PC-9 (cell line): ENCODE results near the gene SSC4D. TPM values are rescaled to one million over a fixed set of nuclear protein-coding genes. Genes with fewer than 3 reads are reported as not detected.
"Not testable (repeated sequence)": the region's sequence is repeated elsewhere in the genome, so short reads cannot be mapped to it uniquely, and the experiment has no call there.

Experiments used
- Bru-seq: library from RNA; stranded (reverse); fragments of 400-500 nt; gene quantifications from one replicate; lab custom pipeline; 2021; lab: Mats Ljungman, UMichigan
- BruChase-seq, 2 experiments: library from RNA; stranded (reverse); fragments of 400-500 nt; gene quantifications; one replicate each; lab custom pipeline; 2021; lab: Mats Ljungman, UMichigan
- BruUV-seq: library from RNA; stranded (reverse); fragments of 400-500 nt; replicated peaks from 2 replicates; lab custom pipeline; 2021; lab: Mats Ljungman, UMichigan
- CTCF ChIA-PET: fragments of 300-600 bp; sonication (Branson Sonifier 250); formaldehyde crosslinking; loops from one replicate; lab custom pipeline; 2022; ENCODE audit warnings: antibody characterized with exemption; lab: Charles Lee
- POLR2A ChIA-PET: fragments of 300-600 bp; sonication (Branson Sonifier 250); formaldehyde crosslinking; loops from one replicate; lab custom pipeline; 2022; ENCODE audit warnings: antibody characterized with exemption; ENCODE audit not compliant: unreplicated experiment; lab: Charles Lee
- DNase-seq, 2 experiments: peaks; one replicate each; pipeline versions ENCODE4 v3.0.0 to v3.0.0-alpha.2; 2015 to 2022; ENCODE audit warnings: mixed read lengths in 1 of 2
- H2AFZ ChIP-seq: fragments of 200-600 bp; sonication (generic); 2 replicates; pipeline ENCODE4 v1.8.1; 2017; ENCODE audit warnings: antibody characterized with exemption
- H3F3A ChIP-seq: fragments of 200-600 bp; sonication (generic); 2 replicates; pipeline ENCODE4 v1.8.1; 2017; ENCODE audit warnings: antibody characterized with exemption, mild to moderate bottlenecking, low read depth; ENCODE audit not compliant: insufficient read depth
- H3K27ac ChIP-seq: fragments of 200-600 bp; sonication (generic); 2 replicates; pipeline ENCODE4 v1.6.1; 2016; ENCODE audit warnings: mixed run types
- H3K27me3 ChIP-seq: fragments of 200-600 bp; sonication (generic); 2 replicates; pipeline ENCODE4 v1.6.1; 2016; ENCODE audit warnings: low read depth, mixed run types; ENCODE audit not compliant: insufficient read depth
- H3K36me3 ChIP-seq: fragments of 200-600 bp; sonication (generic); 2 replicates; pipeline ENCODE4 v1.6.1; 2016; ENCODE audit warnings: low read depth, mixed run types
- H3K4me1 ChIP-seq: fragments of 200-600 bp; sonication (generic); replicated peaks from 2 replicates; pipeline ENCODE4 v1.6.1; 2016; ENCODE audit warnings: mixed run types; ENCODE audit not compliant: insufficient read depth
- H3K4me2 ChIP-seq: fragments of 200-600 bp; sonication (generic); 2 replicates; pipeline ENCODE4 v1.6.1; 2017; ENCODE audit warnings: mixed run types
- H3K4me3 ChIP-seq: fragments of 200-600 bp; sonication (generic); 2 replicates; pipeline ENCODE4 v1.6.1; 2016; ENCODE audit warnings: mixed run types
- H3K79me2 ChIP-seq: fragments of 200-600 bp; sonication (generic); 2 replicates; pipeline ENCODE4 v1.6.1; 2017; ENCODE audit warnings: low read depth, mixed run types
- H3K9me2 ChIP-seq: fragments of 200-600 bp; sonication (generic); 2 replicates; pipeline ENCODE4 v1.8.1; 2017; ENCODE audit warnings: mild to moderate bottlenecking; ENCODE audit not compliant: insufficient read depth
- H3K9me3 ChIP-seq: fragments of 200-600 bp; sonication (generic); 2 replicates; pipeline ENCODE4 v1.8.1; 2016; ENCODE audit warnings: low read depth; ENCODE audit not compliant: insufficient read depth
- H4K20me1 ChIP-seq: fragments of 200-600 bp; sonication (generic); 2 replicates; pipeline ENCODE4 v1.8.1; 2017; ENCODE audit not compliant: insufficient read depth
- EZH2 ChIP-seq: fragments of 200-600 bp; sonication (generic); IDR thresholded peaks from 2 replicates; pipeline ENCODE4 v1.8.0; 2017; ENCODE audit warnings: antibody characterized with exemption, low read depth
- intact Hi-C: fragments of 100-400 bp; cut with micrococcal nuclease; formaldehyde crosslinking; loops from one replicate; pipeline ENCODE4 v1.10.0; 2022; ENCODE audit not compliant: unreplicated experiment
- long read RNA-seq: library from polyadenylated mRNA; stranded (forward); transcript quantifications from one replicate; pipeline ENCODE4 v2.0.0, GENCODE V29; 2022
- total RNA-seq: library from RNA; stranded (reverse); gene quantifications from 2 replicates; pipeline ENCODE4 v1.2.3, GENCODE V29; 2021
- TF ChIP-seq, protein P1 (sequence below): fragments of 200-600 bp; sonication (generic); conservative IDR thresholded peaks from 2 replicates; pipeline ENCODE4 v1.6.1; 2017; ENCODE audit warnings: mixed run types, antibody characterized with exemption, mild to moderate bottlenecking, moderate library complexity

The SSC4D gene
- total RNA-seq (3.5 and 3.9 TPM in 2 replicates), Bru-seq, nascent RNA (percentile 26 among the genes with signal in this experiment), BruChase-seq, experiment 1, labeled RNA remaining after a 2-hour chase (percentile 30 among the genes with signal in this experiment), BruChase-seq, experiment 2, labeled RNA remaining after a 6-hour chase (percentile 40 among the genes with signal in this experiment)
- long read RNA-seq, partial matches to known transcripts = 3 of 17 reads
- long read RNA-seq, other reads (novel, unspliced or antisense) = 12 of 17 reads

DNA sequence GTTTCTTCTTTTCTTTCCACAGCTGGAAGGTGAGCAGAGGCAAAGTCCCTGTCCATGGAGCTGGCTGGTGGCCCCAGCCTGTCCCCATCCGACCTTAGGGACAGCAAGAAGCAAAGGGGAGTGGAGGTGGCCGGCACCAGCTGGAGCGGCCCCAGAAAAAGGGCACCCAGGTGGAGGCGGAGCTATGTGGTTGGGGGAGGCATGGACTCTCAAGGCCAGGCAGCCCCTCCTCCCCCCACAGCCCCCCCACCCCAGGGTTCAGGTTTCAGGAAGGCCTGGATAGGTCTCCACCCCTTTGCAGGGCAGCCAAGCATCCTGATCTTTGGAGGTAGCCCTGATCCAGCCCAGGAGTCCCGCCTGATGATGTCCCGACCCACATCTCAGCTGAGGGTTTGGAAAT lies at the start of gene SSC4D:
TSS of gene SSC4D (minus strand) at position 161 of the 400 bp plus-strand sequence. CDS start 5,258 bp downstream, outside the sequence.
- TF ChIP-seq, protein P1, sequence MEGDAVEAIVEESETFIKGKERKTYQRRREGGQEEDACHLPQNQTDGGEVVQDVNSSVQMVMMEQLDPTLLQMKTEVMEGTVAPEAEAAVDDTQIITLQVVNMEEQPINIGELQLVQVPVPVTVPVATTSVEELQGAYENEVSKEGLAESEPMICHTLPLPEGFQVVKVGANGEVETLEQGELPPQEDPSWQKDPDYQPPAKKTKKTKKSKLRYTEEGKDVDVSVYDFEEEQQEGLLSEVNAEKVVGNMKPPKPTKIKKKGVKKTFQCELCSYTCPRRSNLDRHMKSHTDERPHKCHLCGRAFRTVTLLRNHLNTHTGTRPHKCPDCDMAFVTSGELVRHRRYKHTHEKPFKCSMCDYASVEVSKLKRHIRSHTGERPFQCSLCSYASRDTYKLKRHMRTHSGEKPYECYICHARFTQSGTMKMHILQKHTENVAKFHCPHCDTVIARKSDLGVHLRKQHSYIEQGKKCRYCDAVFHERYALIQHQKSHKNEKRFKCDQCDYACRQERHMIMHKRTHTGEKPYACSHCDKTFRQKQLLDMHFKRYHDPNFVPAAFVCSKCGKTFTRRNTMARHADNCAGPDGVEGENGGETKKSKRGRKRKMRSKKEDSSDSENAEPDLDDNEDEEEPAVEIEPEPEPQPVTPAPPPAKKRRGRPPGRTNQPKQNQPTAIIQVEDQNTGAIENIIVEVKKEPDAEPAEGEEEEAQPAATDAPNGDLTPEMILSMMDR = no peak
- TF ChIP-seq EZH2 = no peak
- Histone ChIP-seq H3K9me3 (no peaks in the 10 kb centered on the region), H3K4me1 (peaks cover 4% of the 10 kb centered on the region; the same call in 1 of the 2 replicates), H3K27me3 (no peaks in the 10 kb centered on the region), H3K4me2 (peak within 1 kb of the TSS; percentile 24; the same call in 1 of the 2 replicates), H3K4me3 (no peak within 1 kb of the TSS), H3K36me3 (no peaks in the 10 kb centered on the region), H3K27ac (no peak within 1 kb of the TSS), H3F3A (no peaks in the 10 kb centered on the region), H3K79me2 (no peaks in the 10 kb centered on the region), H2AFZ (no peak within 1 kb of the TSS), H3K9me2 (no peaks in the 10 kb centered on the region), H4K20me1 (no peaks in the 10 kb centered on the region)
- intact Hi-C loops = no loop called here
- peak in 1 of 2 experiments; percentile 38 for DNase-seq
- no TSS peak for BruUV-seq
- POLR2A ChIA-PET = interaction anchor here (0.6 kb wide), 1 partner anchor 12 kb away, joined by 6 read pairs; no protein-coding TSS in a partner anchor
- CTCF ChIA-PET = interaction anchor here (0.6 kb wide), 1 partner anchor 127 kb away, joined by 3 read pairs; no protein-coding TSS in a partner anchor

DNA sequence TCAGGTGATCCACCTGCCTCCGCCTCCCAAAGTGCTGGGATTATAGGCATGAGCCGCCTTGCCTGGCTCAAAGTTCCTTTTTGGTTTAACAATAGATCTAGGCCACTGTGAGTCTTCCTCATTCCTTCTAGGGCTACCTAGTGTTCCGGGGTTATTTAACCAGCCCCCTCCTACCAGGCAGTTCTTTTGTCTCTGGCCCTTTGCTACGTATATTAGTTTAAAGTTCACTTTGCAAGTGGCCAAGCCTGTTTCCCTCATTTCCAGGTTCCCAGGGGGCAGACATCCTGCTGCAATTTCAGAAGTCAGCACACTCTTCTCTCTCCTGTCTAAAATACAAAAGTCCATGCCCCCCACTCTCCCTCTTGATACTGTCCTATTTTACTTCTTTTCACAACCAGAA lies 49.0 kb upstream of the SSC4D start:
- not testable (repeated sequence) for BruUV-seq

DNA sequence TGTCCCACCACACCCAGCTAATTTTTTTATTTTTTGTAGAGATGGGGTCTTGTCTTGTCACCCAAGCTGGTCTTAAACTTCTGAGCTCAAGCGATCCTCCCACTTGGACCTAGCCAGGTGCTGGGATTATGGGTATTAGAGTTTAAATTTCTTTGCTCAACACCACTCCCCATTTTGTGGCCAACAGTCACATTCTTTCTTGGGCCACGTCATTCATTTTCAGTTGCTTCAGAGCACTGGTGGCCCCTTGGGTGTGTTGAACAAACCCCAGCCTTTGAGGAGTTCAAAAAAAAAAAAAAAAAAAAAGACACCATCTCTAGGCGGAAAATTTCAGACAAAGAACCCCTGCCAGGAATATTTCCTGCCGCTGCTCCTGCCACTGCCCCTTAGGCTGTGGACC lies 47.5 kb upstream of the SSC4D start:
- CTCF ChIA-PET = interaction anchor here (0.6 kb wide), 1 partner anchor 917 kb away, joined by 5 read pairs; no protein-coding TSS in a partner anchor
- BruUV-seq, H3F3A ChIP-seq, H4K20me1 ChIP-seq, POLR2A ChIA-PET, intact Hi-C loops, H3K4me2 ChIP-seq, DNase-seq, H3K9me3 ChIP-seq, H3K4me3 ChIP-seq, H2AFZ ChIP-seq, H3K9me2 ChIP-seq, H3K27me3 ChIP-seq, H3K79me2 ChIP-seq, H3K36me3 ChIP-seq, H3K4me1 ChIP-seq: not testable (repeated sequence)
- peak overlapping the region; percentile 75 for H3K27ac ChIP-seq

More for the DNA sequence above, 49.0 kb upstream of the SSC4D start:
- H3K36me3 ChIP-seq, H3K4me2 ChIP-seq, H3K27me3 ChIP-seq, H3K9me3 ChIP-seq, H3F3A ChIP-seq, H4K20me1 ChIP-seq, H3K4me1 ChIP-seq, H3K79me2 ChIP-seq, H2AFZ ChIP-seq, CTCF ChIA-PET, H3K4me3 ChIP-seq, intact Hi-C loops, POLR2A ChIA-PET, H3K9me2 ChIP-seq: not testable (repeated sequence)
- peak in 1 of 2 experiments; percentile 77 for DNase-seq
- H3K27ac ChIP-seq = peak overlapping the region; percentile 47; the same call in 1 of the 2 replicates

DNA sequence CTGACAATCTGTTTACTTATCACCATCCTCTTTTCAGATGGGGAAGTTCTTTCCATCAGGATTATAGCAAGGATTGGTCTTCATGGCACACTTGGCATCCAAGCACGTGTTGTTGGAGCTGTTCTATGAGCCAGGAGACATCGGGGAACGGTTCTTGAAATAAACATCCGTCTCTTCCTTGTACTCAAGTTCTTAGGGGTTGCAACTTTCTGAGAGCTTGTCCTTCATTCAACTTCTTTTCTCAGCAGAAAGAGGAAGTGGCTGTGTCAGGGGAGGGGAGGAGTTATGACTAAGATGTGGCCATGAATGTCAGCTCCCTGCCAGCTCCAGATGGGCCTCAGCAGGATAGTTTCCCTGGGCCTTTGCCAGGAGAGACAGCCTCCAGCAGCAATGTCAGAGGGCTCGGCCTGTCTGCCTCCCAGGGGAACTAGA lies 36.1 kb upstream of the SSC4D start:
- H3K27ac ChIP-seq = peak overlapping the region; percentile 72
- H3K9me2 ChIP-seq, intact Hi-C loops, H3K27me3 ChIP-seq, BruUV-seq, H2AFZ ChIP-seq, H3K4me3 ChIP-seq, H3K9me3 ChIP-seq, H4K20me1 ChIP-seq, H3K36me3 ChIP-seq, POLR2A ChIA-PET, H3F3A ChIP-seq, CTCF ChIA-PET, H3K79me2 ChIP-seq, H3K4me1 ChIP-seq: not testable (repeated sequence)
- peak overlapping the region; percentile 51; the same call in 1 of the 2 replicates for H3K4me2 ChIP-seq
- peak; percentile 77 to 80 for DNase-seq

DNA sequence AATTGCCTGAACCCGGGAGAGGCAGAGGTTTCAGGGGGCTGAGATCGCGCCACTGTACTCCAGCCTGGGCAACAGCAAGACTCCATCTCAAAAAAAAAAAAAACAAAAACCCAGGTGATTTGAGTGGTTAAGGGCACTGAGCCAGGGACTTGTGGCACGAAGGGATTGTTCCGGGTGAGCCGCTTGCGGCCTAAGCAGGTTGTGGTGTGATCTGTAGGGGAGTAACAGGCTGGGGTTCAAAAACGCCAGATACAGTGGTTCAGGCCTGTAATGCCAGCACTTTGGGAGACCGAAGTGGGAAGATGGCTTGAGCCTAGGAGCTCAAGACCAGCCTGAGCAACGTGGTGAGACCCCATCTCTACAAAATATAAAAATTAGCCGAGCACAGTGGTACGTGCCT lies 34.3 kb upstream of the SSC4D start:
- H4K20me1 ChIP-seq, H3K36me3 ChIP-seq, BruUV-seq, CTCF ChIA-PET, H3K9me2 ChIP-seq, H2AFZ ChIP-seq, H3K9me3 ChIP-seq, H3K79me2 ChIP-seq, H3K4me1 ChIP-seq, H3K4me2 ChIP-seq, POLR2A ChIA-PET, H3K27ac ChIP-seq, H3F3A ChIP-seq, H3K4me3 ChIP-seq, H3K27me3 ChIP-seq, intact Hi-C loops: not testable (repeated sequence)
- DNase-seq = peak in 1 of 2 experiments; percentile 49

DNA sequence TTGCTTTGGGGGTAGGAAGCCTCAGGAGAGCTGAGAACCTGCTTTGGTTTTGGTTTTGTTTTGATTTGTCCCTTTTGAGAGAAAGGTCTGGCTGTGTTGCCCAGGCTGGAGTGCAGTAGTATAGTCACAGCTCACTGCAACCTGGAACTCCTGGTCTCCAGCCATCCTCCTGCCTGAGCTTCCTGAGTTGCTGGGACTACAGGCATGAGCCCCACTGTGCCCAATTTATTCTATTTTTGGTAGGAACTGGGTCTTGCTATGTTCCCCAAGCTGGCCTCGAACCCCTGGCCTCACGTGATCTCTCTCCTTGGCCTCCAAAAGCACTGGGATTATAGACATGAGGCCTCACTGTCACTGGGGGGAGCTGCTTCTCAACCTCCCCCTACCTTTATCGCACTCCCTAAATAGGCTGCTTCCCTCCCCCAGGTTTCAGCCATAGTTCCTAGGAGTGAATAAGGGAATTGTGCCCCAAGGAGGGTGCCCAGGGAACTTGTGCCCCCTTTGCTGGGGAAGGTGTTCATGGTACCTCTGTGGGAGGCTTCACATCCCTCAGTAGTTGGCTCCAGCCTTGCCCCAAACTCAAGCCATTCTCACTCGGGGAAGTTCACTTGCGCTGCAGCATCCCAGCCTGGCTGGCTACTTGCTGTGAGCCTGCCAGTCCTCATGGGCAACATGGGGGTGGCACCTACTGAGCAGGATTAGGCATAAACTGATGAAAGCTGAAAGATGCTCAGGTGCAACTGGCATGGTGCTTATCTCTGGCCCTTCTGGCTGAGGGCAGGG lies 33.4 kb upstream of the SSC4D start:
- POLR2A ChIA-PET = not testable (repeated sequence)

More for the DNA sequence above, 33.4 kb upstream of the SSC4D start:
- H3K36me3 ChIP-seq, H3F3A ChIP-seq, H3K27ac ChIP-seq, H3K27me3 ChIP-seq, H3K4me2 ChIP-seq, H2AFZ ChIP-seq, intact Hi-C loops, BruUV-seq, H4K20me1 ChIP-seq, H3K9me2 ChIP-seq, DNase-seq, CTCF ChIA-PET, H3K9me3 ChIP-seq, H3K79me2 ChIP-seq, H3K4me1 ChIP-seq, H3K4me3 ChIP-seq: not testable (repeated sequence)
